Glomerular visceral epithelial cell (primary cell): ENCODE measurements around the gene RALGDS.
"Not testable (repeated sequence)": the region's sequence is repeated elsewhere in the genome, so short reads cannot be mapped to it uniquely, and the experiment has no call there.

Experiments used
- DNase-seq: peaks from one replicate; pipeline ENCODE4 v3.0.0-alpha.2; 2016; ENCODE audit errors: extremely low spot score

The RALGDS gene

GRCh38 chr9:133106511-133107244 lies 14.4 kb downstream of the RALGDS start:
- no peak for DNase-seq

GRCh38 chr9:133105461-133105770 lies 15.6 kb downstream of the RALGDS start:
- DNase-seq: no peak

GRCh38 chr9:133104718-133105460 lies 16.2 kb downstream of the RALGDS start:
- no peak for DNase-seq

- no peak for DNase-seq
Measured at GRCh38 chr9:133103987-133104505, 17.0 kb downstream of the RALGDS start.

GRCh38 chr9:133103183-133103986 lies 17.7 kb downstream of the RALGDS start:
- DNase-seq: peak; percentile 64

GRCh38 chr9:133102190-133103021 lies 18.6 kb downstream of the RALGDS start:
- no peak for DNase-seq

GRCh38 chr9:133101356-133102189 lies 19.5 kb downstream of the RALGDS start:
- DNase-seq: no peak

GRCh38 chr9:133100506-133101355 lies 20.3 kb downstream of the RALGDS start:
- DNase-seq: no peak

GRCh38 chr9:133099726-133100505 lies 21.1 kb downstream of the RALGDS start:
- no peak for DNase-seq

- no peak for DNase-seq
Measured at GRCh38 chr9:133098871-133099270, 22.2 kb downstream of the RALGDS start.

- no peak for DNase-seq
Measured at GRCh38 chr9:133098104-133098754, 22.8 kb downstream of the RALGDS start.

GRCh38 chr9:133094842-133095393 lies 26.1 kb downstream of the RALGDS start:
- no peak for DNase-seq

- not testable (repeated sequence) for DNase-seq
Measured at GRCh38 chr9:133094351-133094750, 26.7 kb downstream of the RALGDS start.

- DNase-seq: no peak
Measured at GRCh38 chr9:133090752-133091385, 30.2 kb downstream of the RALGDS start.

GRCh38 chr9:133090187-133090586 lies 30.9 kb downstream of the RALGDS start:
- no peak for DNase-seq

- no peak for DNase-seq
Measured at GRCh38 chr9:133089271-133089671, 31.8 kb downstream of the RALGDS start.

- DNase-seq: no peak
Measured at GRCh38 chr9:133088756-133089155, 32.3 kb downstream of the RALGDS start.
